VCaP (cell line): Measurements from ENCODE around the gene GPC3.
"Not testable (repeated sequence)": the region's sequence is repeated elsewhere in the genome, so short reads cannot be mapped to it uniquely, and the experiment has no call there.

Experiments used
- H3K27ac ChIP-seq: fragments of 450-650 bp; 2 replicates; pipeline ENCODE4 v1.5.1; 2017
- TF ChIP-seq, protein P1 (sequence below): fragments of 450-650 bp; conservative IDR thresholded peaks from 2 replicates; pipeline ENCODE4 v1.5.1; 2017; ENCODE audit warnings: mild to moderate bottlenecking, moderate library complexity

The GPC3 gene

DNA sequence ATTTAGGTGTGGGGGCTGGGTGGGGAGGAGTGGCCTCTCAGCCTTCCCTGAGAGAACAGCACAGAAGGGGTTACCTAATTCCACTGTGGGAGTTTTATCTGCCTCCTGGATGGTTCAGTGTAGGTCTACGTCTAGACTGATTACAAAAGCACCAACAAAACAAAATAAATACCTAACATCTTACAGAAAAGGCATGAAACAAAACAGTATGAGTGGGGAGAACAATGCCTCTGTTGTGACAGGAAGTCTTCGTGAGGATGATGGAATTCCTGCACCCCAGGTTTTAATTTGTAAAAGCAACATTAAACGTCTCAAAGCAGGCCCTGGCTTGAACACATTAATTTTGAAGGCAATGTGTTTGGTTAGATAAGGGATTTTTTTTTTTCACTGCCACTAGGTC lies 458.0 kb downstream of the GPC3 start:
- TF ChIP-seq, protein P1, sequence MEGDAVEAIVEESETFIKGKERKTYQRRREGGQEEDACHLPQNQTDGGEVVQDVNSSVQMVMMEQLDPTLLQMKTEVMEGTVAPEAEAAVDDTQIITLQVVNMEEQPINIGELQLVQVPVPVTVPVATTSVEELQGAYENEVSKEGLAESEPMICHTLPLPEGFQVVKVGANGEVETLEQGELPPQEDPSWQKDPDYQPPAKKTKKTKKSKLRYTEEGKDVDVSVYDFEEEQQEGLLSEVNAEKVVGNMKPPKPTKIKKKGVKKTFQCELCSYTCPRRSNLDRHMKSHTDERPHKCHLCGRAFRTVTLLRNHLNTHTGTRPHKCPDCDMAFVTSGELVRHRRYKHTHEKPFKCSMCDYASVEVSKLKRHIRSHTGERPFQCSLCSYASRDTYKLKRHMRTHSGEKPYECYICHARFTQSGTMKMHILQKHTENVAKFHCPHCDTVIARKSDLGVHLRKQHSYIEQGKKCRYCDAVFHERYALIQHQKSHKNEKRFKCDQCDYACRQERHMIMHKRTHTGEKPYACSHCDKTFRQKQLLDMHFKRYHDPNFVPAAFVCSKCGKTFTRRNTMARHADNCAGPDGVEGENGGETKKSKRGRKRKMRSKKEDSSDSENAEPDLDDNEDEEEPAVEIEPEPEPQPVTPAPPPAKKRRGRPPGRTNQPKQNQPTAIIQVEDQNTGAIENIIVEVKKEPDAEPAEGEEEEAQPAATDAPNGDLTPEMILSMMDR: no peak
- no peak overlapping the region for H3K27ac ChIP-seq

DNA sequence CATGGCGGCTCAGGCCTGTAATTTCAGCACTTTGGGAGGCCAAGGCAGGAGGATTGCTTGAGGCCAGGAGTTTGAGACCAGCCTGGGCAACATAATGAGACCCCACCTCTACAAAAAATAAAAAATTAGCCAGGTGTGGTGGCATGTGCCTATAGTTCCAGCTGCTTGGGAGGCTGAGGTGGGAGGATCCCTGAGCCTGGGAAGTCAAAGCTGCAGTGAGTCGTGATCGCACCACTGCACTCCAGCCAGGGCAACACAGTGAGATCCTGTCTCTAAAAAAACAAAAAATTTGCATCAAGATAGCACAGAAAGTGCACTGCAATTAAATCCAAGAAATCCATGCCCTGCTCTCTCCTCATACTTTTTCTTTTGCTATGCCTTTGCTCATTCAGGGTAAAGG lies 458.6 kb downstream of the GPC3 start:
- H3K27ac ChIP-seq: not testable (repeated sequence)

DNA sequence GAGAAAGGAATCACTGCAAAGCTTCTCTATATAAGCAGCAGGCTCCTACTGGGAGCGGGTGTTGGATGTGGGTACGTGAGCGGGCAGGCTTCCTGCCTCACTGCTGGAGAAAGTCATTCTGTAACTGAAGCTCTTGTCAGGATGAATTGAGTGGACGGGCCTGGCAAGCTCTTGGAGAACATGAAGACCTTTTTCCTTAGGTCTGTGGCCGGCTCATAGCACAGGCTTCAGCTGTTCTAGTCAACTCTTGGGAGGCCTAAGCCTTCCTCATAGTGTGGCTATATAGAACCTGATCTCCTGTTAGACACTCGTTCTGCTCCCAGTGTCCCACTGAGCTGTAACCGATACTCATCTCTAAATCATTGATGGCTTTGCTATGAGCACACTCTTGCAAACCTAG lies 461.9 kb downstream of the GPC3 start:
- TF ChIP-seq, protein P1: no peak
- no peak overlapping the region for H3K27ac ChIP-seq

- H3K27ac ChIP-seq: no peak overlapping the region
- TF ChIP-seq, protein P1: no peak
Measured at GRCh38 chrX:133523081-133523487, 462.3 kb downstream of the GPC3 start.

DNA sequence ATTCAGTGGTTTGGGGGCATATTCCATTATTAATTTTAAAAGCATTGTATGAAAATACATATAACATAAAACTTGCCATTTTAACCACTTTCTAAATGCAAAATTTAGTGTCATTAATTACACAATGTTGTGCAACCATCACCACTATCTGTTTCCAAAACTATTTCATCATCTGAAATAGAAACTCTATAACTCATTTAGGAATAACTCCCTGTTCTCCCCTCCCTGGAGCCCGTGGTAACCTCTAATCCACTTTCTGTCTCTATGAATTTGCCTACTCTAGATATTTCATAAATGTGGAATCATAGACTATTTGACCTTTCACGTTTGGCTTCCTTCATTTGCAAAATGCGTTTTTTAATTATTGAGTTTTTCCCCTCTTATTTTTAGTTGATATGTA lies 468.7 kb downstream of the GPC3 start:
- H3K27ac ChIP-seq: no peak overlapping the region
- TF ChIP-seq, protein P1: no peak

- TF ChIP-seq, protein P1: no peak
Measured at GRCh38 chrX:133514486-133514885, 470.9 kb downstream of the GPC3 start.

GRCh38 chrX:133513123-133513522 lies 472.3 kb downstream of the GPC3 start:
- TF ChIP-seq, protein P1: no peak
- H3K27ac ChIP-seq: no peak overlapping the region

More at GRCh38 chrX:133514486-133514885, 470.9 kb downstream of the GPC3 start:
- no peak overlapping the region for H3K27ac ChIP-seq

DNA sequence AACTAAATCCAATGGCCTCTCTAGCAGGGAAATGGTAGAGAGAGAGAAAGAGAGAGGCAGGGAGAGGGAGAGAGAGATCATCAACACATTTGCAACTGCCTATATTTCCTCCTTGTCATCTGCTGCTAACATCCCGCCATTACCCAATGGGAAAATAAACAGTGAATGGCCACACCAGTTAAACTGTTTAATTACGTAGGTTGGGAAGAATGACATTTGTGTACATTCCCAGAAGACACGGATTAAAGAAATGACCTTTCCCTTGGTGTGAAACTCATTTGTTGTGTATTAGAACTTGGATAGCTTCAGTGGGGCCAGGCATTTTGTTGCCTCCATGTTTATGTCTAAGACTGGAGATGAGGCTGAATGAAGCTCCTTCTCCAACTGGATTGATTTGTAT lies 474.4 kb downstream of the GPC3 start:
- H3K27ac ChIP-seq: no peak overlapping the region
- TF ChIP-seq, protein P1: no peak
